IMR-90 (cell line): ENCODE measurements around the gene OFD1.

Experiments used
- BHLHE40 ChIP-seq: fragments of 150-350 bp; IDR thresholded peaks from 2 replicates; pipeline ENCODE4 v1.6.1; 2016; ENCODE audit warnings: mild to moderate bottlenecking, low read depth, low read length
- CTCF ChIP-seq: conservative IDR thresholded peaks from 2 replicates; pipeline ENCODE4 v1.5.1; 2012; ENCODE audit warnings: mild to moderate bottlenecking, low read depth, low read length, improper control_type of control experiment

- TF ChIP-seq CTCF = no peak
- TF ChIP-seq BHLHE40 = no peak
Observed at GRCh38 chrX:13690836-13691235, 43.7 kb upstream of the OFD1 start.
